ENCODE measurements around the gene PPP1R1B. TPM values are rescaled to one million over a fixed set of nuclear protein-coding genes. Genes with fewer than 3 reads are reported as not detected.

PPP1R1B gene
- polyA plus RNA-seq (2013, experiment 1 of 2) = 1.7 TPM
- 1.8 TPM for polyA plus RNA-seq (2013, experiment 2 of 2)

GRCh38 chr17:39626171-39627046 lies at the start of gene PPP1R1B:
TSS of gene PPP1R1B (plus strand) at chr17:39626952. CDS start at chr17:39627393, 441 bp downstream.
- H3K9ac ChIP-seq (ENCODE audit: low read length) = peak within 1 kb of the TSS; percentile 57
- peak within 1 kb of the TSS; percentile 13 for H3K18ac ChIP-seq (ENCODE audit: low read length)
- H3K36me3 ChIP-seq (ENCODE audit: control insufficient read depth, insufficient read depth, low read length) = no peaks in the 10 kb centered on the region
- H4K8ac ChIP-seq (ENCODE audit: low read depth, low read length) = no peak within 1 kb of the TSS
- WGBS (ENCODE audit: extremely low coverage, insufficient coverage, low lambda C conversion rate) = no CpG with 5 or more reads among the region's 29 CpGs
- H2BK5ac ChIP-seq (ENCODE audit: low read length) = no peak within 1 kb of the TSS
- H3K4ac ChIP-seq (ENCODE audit: low read depth, low read length) = no peak within 1 kb of the TSS
- no peak within 1 kb of the TSS for H2AK5ac ChIP-seq (ENCODE audit: low read length)
- H3K27ac ChIP-seq (ENCODE audit: low read depth, low read length) = no peak within 1 kb of the TSS
- H3K79me2 ChIP-seq (ENCODE audit: control insufficient read depth, insufficient read depth, low read length) = no peaks in the 10 kb centered on the region
- H3K79me1 ChIP-seq (ENCODE audit: low read length) = no peaks in the 10 kb centered on the region
- H2BK120ac ChIP-seq (ENCODE audit: low read depth, low read length) = no peak within 1 kb of the TSS
- DNase-seq = no peak
- H3K4me2 ChIP-seq (ENCODE audit: low read length) = peak within 1 kb of the TSS; percentile 89
- no peaks in the 10 kb centered on the region for H3K27me3 ChIP-seq (ENCODE audit: insufficient read depth, low read length, poor library complexity)
- H3K4me1 ChIP-seq (ENCODE audit: control insufficient read depth, low read depth, low read length) = no peaks in the 10 kb centered on the region
- H3K4me3 ChIP-seq (ENCODE audit: low read length) = peak within 1 kb of the TSS; percentile 19
- H3K56ac ChIP-seq (ENCODE audit: low read length) = peak within 1 kb of the TSS; percentile 81
- H2BK15ac ChIP-seq (replicated peaks; ENCODE audit: low read depth) = no peak within 1 kb of the TSS
- H3K23ac ChIP-seq (ENCODE audit: low read length) = no peak within 1 kb of the TSS
- H4K5ac ChIP-seq (ENCODE audit: low read length) = no peak within 1 kb of the TSS

- Histone ChIP-seq H3K4me1 (ENCODE audit: control insufficient read depth, low read depth, low read length) (peaks cover 4% of the 10 kb centered on the region), H3K23ac (ENCODE audit: low read length) (no peak overlapping the region), H2AK5ac (ENCODE audit: low read length) (no peak overlapping the region), H2BK120ac (ENCODE audit: low read depth, low read length) (no peak overlapping the region), H3K4ac (ENCODE audit: low read depth, low read length) (no peak overlapping the region), H3K27me3 (ENCODE audit: insufficient read depth, low read length, poor library complexity) (no peaks in the 10 kb centered on the region), H3K9ac (ENCODE audit: low read length) (no peak overlapping the region), H3K56ac (ENCODE audit: low read length) (no peak overlapping the region), H3K27ac (ENCODE audit: low read depth, low read length) (no peak overlapping the region), H3K4me2 (ENCODE audit: low read length) (no peak overlapping the region), H4K8ac (ENCODE audit: low read depth, low read length) (no peak overlapping the region), H3K36me3 (ENCODE audit: control insufficient read depth, insufficient read depth, low read length) (no peaks in the 10 kb centered on the region), H3K79me1 (ENCODE audit: low read length) (no peaks in the 10 kb centered on the region), H3K79me2 (ENCODE audit: control insufficient read depth, insufficient read depth, low read length) (no peaks in the 10 kb centered on the region), H4K5ac (ENCODE audit: low read length) (no peak overlapping the region), H2BK15ac (replicated peaks; ENCODE audit: low read depth) (no peak overlapping the region), H3K18ac (ENCODE audit: low read length) (no peak overlapping the region), H2BK5ac (ENCODE audit: low read length) (no peak overlapping the region), H3K4me3 (ENCODE audit: low read length) (no peak overlapping the region)
- DNase-seq = no peak
- WGBS (ENCODE audit: extremely low coverage, insufficient coverage, low lambda C conversion rate) = no CpG with 5 or more reads among the region's 2 CpGs
These were observed 48.5 kb upstream of the PPP1R1B start for GRCh38 chr17:39578272-39578671.

GRCh38 chr17:39579318-39580081 lies 47.3 kb upstream of the PPP1R1B start:
- Histone ChIP-seq H3K27ac (ENCODE audit: low read depth, low read length) (no peak overlapping the region), H2BK5ac (ENCODE audit: low read length) (no peak overlapping the region), H2AK5ac (ENCODE audit: low read length) (no peak overlapping the region), H3K18ac (ENCODE audit: low read length) (no peak overlapping the region), H3K79me2 (ENCODE audit: control insufficient read depth, insufficient read depth, low read length) (no peaks in the 10 kb centered on the region), H3K4ac (ENCODE audit: low read depth, low read length) (no peak overlapping the region), H2BK120ac (ENCODE audit: low read depth, low read length) (no peak overlapping the region), H3K4me1 (ENCODE audit: control insufficient read depth, low read depth, low read length) (peaks cover 4% of the 10 kb centered on the region), H3K9ac (ENCODE audit: low read length) (peak overlapping the region; percentile 29), H3K36me3 (ENCODE audit: control insufficient read depth, insufficient read depth, low read length) (no peaks in the 10 kb centered on the region), H4K8ac (ENCODE audit: low read depth, low read length) (no peak overlapping the region), H3K4me3 (ENCODE audit: low read length) (no peak overlapping the region), H3K79me1 (ENCODE audit: low read length) (no peaks in the 10 kb centered on the region), H4K5ac (ENCODE audit: low read length) (no peak overlapping the region), H3K4me2 (ENCODE audit: low read length) (no peak overlapping the region), H3K23ac (ENCODE audit: low read length) (no peak overlapping the region), H3K56ac (ENCODE audit: low read length) (peak overlapping the region; percentile 62), H2BK15ac (replicated peaks; ENCODE audit: low read depth) (no peak overlapping the region), H3K27me3 (ENCODE audit: insufficient read depth, low read length, poor library complexity) (no peaks in the 10 kb centered on the region)
- no CpG with 5 or more reads among the region's 8 CpGs for WGBS (ENCODE audit: extremely low coverage, insufficient coverage, low lambda C conversion rate)
- peak; percentile 32 for DNase-seq

- WGBS (ENCODE audit: extremely low coverage, insufficient coverage, low lambda C conversion rate) = no CpG with 5 or more reads among the region's 7 CpGs
- H3K9ac ChIP-seq (ENCODE audit: low read length) = peak overlapping the region; percentile 29
These were observed 46.7 kb upstream of the PPP1R1B start for GRCh38 chr17:39580082-39580468.

GRCh38 chr17:39581071-39581758 lies 45.5 kb upstream of the PPP1R1B start:
- Histone ChIP-seq H3K4ac (ENCODE audit: low read depth, low read length) (no peak overlapping the region), H3K27me3 (ENCODE audit: insufficient read depth, low read length, poor library complexity) (no peaks in the 10 kb centered on the region), H3K27ac (ENCODE audit: low read depth, low read length) (no peak overlapping the region), H4K5ac (ENCODE audit: low read length) (no peak overlapping the region), H3K9ac (ENCODE audit: low read length) (no peak overlapping the region), H3K79me1 (ENCODE audit: low read length) (no peaks in the 10 kb centered on the region), H3K36me3 (ENCODE audit: control insufficient read depth, insufficient read depth, low read length) (no peaks in the 10 kb centered on the region), H4K8ac (ENCODE audit: low read depth, low read length) (no peak overlapping the region), H3K56ac (ENCODE audit: low read length) (no peak overlapping the region), H2AK5ac (ENCODE audit: low read length) (no peak overlapping the region), H2BK5ac (ENCODE audit: low read length) (no peak overlapping the region), H3K18ac (ENCODE audit: low read length) (no peak overlapping the region), H3K4me1 (ENCODE audit: control insufficient read depth, low read depth, low read length) (peaks cover 4% of the 10 kb centered on the region), H3K23ac (ENCODE audit: low read length) (no peak overlapping the region), H3K4me3 (ENCODE audit: low read length) (no peak overlapping the region), H3K4me2 (ENCODE audit: low read length) (no peak overlapping the region), H3K79me2 (ENCODE audit: control insufficient read depth, insufficient read depth, low read length) (no peaks in the 10 kb centered on the region), H2BK15ac (replicated peaks; ENCODE audit: low read depth) (no peak overlapping the region), H2BK120ac (ENCODE audit: low read depth, low read length) (no peak overlapping the region)
- DNase-seq = no peak
- no CpG with 5 or more reads among the region's 20 CpGs for WGBS (ENCODE audit: extremely low coverage, insufficient coverage, low lambda C conversion rate)

More at GRCh38 chr17:39580082-39580468, 46.7 kb upstream of the PPP1R1B start:
- no peak overlapping the region for H2BK5ac ChIP-seq (ENCODE audit: low read length)
- no peak overlapping the region for H3K4me2 ChIP-seq (ENCODE audit: low read length)
- no peak overlapping the region for H3K27ac ChIP-seq (ENCODE audit: low read depth, low read length)
- H3K4me1 ChIP-seq (ENCODE audit: control insufficient read depth, low read depth, low read length) = peaks cover 4% of the 10 kb centered on the region
- no peak overlapping the region for H3K4me3 ChIP-seq (ENCODE audit: low read length)
- H2BK120ac ChIP-seq (ENCODE audit: low read depth, low read length) = no peak overlapping the region
- no peaks in the 10 kb centered on the region for H3K79me1 ChIP-seq (ENCODE audit: low read length)
- H3K56ac ChIP-seq (ENCODE audit: low read length) = peak overlapping the region; percentile 62
- DNase-seq = no peak
- H3K4ac ChIP-seq (ENCODE audit: low read depth, low read length) = no peak overlapping the region
- no peak overlapping the region for H4K8ac ChIP-seq (ENCODE audit: low read depth, low read length)
- no peak overlapping the region for H4K5ac ChIP-seq (ENCODE audit: low read length)
- no peak overlapping the region for H2BK15ac ChIP-seq (replicated peaks; ENCODE audit: low read depth)
- H3K79me2 ChIP-seq (ENCODE audit: control insufficient read depth, insufficient read depth, low read length) = no peaks in the 10 kb centered on the region
- H3K18ac ChIP-seq (ENCODE audit: low read length) = no peak overlapping the region
- H3K36me3 ChIP-seq (ENCODE audit: control insufficient read depth, insufficient read depth, low read length) = no peaks in the 10 kb centered on the region
- peak overlapping the region; percentile 65 for H2AK5ac ChIP-seq (ENCODE audit: low read length)
- no peaks in the 10 kb centered on the region for H3K27me3 ChIP-seq (ENCODE audit: insufficient read depth, low read length, poor library complexity)
- H3K23ac ChIP-seq (ENCODE audit: low read length) = no peak overlapping the region
